GM10266 (cell line): ENCODE results near the gene MMP19.
"Not testable (repeated sequence)": the region's sequence is repeated elsewhere in the genome, so short reads cannot be mapped to it uniquely, and the experiment has no call there.

Experiments
- DNase-seq: peaks from one replicate; pipeline ENCODE4 v3.0.0; 2012; ENCODE audit errors: extremely low spot score
- CTCF ChIP-seq: IDR thresholded peaks from 2 replicates; pipeline ENCODE4 v1.5.1; 2012; ENCODE audit warnings: mild to moderate bottlenecking, low read depth; ENCODE audit not compliant: control insufficient read depth, insufficient read depth; ENCODE audit errors: missing control alignments

MMP19 gene

GRCh38 chr12:55842681-55843429 lies at the start of gene MMP19:
Gene MMP19, minus strand, starts transcription at chr12:55842936. Its CDS starts 106 bp downstream, at chr12:55842830.
- TF ChIP-seq CTCF: no peak
- no peak for DNase-seq

- no peak for TF ChIP-seq CTCF
- no peak for DNase-seq
Measured at GRCh38 chr12:55891310-55891709, 48.6 kb upstream of the MMP19 start.

GRCh38 chr12:55885113-55885512 lies 42.4 kb upstream of the MMP19 start:
- TF ChIP-seq CTCF: no peak
- no peak for DNase-seq

GRCh38 chr12:55877824-55878223 lies 35.1 kb upstream of the MMP19 start:
- no peak for DNase-seq
- no peak for TF ChIP-seq CTCF

GRCh38 chr12:55875704-55876467 lies 33.1 kb upstream of the MMP19 start:
- TF ChIP-seq CTCF: no peak
- DNase-seq: no peak

GRCh38 chr12:55874443-55874842 lies 31.7 kb upstream of the MMP19 start:
- DNase-seq: no peak
- TF ChIP-seq CTCF: no peak

GRCh38 chr12:55866454-55867004 lies 23.8 kb upstream of the MMP19 start:
- not testable (repeated sequence) for DNase-seq
